ENCODE data around the gene NT5E.
"Not testable (repeated sequence)": the region's sequence is repeated elsewhere in the genome, so short reads cannot be mapped to it uniquely, and the experiment has no call there.

NT5E gene

DNA sequence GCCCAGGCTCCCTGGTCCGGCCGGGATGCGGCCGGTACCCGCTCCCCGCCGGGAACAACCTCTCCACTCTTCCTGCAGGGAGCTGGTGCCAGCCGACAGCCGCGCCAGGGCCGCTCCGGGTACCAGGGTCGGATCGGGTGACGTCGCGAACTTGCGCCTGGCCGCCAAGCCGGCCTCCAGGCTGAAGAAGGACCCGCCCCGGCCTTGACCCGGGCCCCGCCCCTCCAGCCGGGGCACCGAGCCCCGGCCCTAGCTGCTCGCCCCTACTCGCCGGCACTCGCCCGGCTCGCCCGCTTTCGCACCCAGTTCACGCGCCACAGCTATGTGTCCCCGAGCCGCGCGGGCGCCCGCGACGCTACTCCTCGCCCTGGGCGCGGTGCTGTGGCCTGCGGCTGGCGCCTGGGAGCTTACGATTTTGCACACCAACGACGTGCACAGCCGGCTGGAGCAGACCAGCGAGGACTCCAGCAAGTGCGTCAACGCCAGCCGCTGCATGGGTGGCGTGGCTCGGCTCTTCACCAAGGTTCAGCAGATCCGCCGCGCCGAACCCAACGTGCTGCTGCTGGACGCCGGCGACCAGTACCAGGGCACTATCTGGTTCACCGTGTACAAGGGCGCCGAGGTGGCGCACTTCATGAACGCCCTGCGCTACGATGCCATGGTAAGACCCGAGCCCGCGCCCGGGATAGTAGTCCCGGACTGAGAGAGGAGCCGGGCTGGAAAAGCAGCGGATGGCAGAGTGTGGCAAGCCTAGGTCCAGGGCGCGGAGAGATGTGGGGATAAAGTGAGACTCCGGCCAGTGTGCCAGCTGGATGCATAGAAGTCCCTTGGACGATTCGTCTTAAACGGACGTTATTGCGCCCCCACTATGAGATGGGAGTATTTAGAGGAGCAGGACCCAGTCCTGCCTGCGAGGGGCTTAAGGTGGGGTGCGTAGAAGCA lies at the start of gene NT5E:
NT5E (plus strand) TSS at position 266 of the 942 bp plus-strand sequence; CDS start at position 323, 57 bp downstream.
- peak; percentile 44 for DNase-seq (ENCODE audit: low spot score)

DNA sequence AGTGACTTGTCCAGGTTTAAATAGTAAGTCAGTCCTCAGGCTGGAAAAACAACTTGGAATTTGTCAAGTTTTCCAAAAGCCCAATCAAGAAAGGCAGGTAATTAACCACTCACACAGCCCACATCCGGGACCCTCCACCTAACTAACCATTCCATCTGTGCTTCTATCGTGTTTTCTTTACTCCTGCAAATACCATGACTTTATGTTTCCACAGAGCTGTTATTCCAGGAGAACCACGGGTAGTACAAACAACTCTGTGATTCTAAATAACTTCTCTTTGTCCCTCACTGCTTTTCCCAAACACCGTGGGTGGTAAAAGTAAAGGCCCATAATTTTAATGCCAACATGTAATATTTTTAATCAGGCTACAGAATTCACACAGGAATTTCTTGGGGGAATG lies 49.6 kb upstream of the NT5E start:
- no peak for DNase-seq (ENCODE audit: low spot score)

DNA sequence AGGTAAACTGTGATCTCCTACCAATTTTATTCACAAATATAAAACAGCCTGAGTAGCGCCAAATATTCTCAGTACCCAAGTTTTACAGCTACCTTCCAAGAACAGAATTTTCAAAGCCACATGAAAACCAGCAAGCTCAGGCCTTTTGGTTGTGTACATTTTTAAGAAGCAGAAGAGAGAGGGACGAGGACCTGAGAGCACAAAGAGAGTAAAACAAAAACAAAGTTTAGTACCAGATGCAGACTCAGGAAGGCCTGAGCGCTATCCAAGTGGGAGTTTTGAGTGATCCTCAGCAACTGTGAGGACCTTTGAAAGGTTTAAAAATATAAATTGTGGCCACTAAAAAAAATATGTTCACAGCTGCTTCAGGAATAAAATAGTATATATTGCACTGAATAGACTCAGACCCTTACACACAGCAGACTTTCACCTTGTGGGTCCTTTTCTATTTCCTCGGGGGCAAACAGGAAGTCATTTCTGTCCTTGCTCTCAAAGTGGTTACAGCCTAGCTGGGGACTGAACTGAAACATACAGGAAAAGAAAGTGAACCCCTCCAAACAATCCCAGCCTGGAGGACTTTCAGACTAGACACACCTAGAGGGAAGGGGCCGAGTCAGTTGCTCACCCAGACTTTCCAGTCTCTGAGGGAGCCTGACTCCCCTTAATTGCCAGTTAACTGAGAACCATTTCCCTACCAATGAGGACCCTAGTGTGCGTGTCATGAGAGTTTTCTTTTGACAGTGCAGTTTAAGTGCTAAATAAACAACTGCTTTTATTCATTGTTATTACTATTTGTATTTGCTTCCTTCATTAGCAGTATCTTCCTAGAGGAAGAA lies 48.5 kb upstream of the NT5E start:
- no peak for DNase-seq (ENCODE audit: low spot score)

DNA sequence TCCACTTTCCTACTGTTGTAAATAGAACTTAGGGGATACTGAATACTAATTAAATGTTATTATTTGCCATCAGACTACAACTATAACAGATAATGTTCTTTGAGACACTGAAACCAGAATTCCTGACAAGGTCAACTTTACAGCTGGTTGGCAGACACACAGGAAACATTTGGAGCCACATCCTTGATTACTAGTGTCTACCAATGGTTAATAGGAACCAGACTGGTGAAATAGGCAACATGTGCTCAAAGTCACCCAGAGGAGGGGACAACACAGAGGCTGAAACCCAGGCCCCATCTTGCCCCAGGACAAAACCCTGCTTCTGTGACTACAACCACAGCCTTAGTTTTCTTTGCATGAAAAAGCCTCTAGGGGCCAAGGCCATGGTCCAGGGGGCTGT lies 47.8 kb upstream of the NT5E start:
- DNase-seq (ENCODE audit: low spot score), result no peak

DNA sequence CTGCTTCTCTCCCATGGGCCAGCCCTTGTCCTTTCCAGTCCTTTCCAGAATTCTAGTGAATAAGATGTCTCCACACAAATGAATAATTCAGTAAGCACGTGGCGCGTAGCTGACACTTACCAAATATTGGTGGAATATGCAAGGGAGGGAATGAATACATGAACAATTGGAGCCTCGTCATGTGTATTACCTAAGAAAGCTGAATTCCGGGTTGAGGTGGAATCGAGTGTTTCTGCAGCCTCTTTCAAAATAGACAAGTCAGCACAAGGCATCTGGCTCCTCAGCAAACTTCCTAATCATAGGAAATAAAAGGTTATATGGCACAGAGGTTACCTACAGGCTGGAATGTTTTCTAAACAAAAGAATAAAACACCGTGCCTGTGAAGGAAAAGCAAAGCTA lies 47.0 kb upstream of the NT5E start:
- DNase-seq (ENCODE audit: low spot score), result no peak

DNA sequence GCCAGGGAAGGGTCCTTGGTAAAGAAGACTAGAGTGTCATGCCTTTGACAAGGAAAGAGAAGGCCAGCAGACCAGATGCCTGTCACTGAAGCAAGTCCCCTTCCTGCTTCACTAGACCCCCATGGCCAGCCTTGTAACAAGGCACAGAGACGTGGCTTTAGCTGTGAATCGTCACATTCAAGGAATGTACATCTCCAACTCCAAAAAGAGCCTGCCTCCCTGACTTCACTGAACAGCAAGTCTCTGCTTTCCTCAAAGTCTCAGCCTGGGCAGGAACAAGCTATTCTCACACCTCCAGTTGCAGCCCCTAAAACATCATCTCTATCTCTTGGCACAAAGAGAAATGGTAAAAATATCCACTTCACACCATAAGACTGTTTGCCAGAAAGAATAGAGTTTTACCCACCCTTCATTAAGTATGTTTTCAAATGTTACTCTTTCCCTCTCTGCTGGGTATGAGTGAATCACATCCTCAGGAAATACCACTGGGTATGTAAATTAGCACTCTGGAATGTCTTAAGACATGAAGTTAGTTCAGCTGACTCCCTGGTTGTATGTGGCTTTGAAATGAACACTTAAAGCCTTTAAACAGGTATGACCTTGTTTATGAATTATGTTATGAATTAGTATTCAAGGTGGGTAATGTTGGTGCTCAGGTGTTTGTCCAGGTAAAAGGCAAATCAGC lies 46.4 kb upstream of the NT5E start:
- DNase-seq (ENCODE audit: low spot score), result no peak

DNA sequence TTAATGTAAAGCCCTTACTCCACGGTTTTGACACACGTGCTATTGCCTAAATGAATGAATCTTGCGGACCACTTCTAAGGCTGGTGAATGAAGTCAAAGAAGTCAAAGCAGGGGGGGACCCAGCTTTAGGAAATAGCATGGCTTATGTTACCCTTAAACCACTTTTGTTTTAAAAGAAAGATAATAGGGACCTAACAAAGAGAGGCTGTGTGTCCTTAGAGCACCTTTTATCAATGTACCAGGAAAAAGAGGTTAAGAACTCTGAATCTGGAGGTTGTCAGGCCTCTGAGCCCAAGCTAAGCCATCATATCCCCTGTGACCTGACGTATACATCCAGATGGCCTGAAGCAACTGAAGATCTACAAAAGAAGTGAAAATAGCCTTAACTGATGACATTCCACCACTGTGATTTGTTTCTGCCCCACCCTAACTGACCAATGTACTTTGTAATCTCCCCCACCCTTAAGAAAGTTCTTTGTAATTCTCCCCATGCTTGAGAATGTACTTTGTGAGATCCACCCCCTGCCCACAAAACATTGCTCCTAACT lies 45.8 kb upstream of the NT5E start:
- not testable (repeated sequence) for DNase-seq (ENCODE audit: low spot score)

DNA sequence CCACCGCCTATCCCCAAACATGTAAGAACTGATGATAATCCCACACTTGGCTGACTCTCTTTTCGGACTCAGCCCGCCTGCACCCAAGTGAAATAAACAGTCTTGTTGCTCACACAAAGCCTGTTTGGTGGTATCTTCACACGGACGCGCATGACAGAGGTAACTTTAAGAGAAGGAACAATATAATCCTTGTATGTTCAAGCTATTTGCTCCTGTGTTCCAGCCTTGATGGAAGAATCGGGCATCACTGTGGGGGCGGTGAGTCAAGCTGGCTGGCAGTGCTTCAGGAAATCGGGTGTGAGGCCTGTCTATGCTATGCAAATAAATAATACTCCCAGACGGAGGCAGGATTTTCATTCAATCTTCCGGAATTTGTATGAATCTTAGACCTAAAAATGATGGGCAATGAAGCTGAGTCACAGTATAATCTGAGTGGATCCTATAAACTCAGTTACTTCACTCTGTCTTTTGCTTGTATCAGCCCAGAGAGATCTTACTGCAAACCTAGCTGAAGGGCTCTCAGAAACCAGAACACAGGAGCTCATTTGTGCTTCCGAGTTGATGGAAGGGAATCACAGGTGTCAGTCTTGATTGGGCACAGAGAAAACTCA lies 45.2 kb upstream of the NT5E start:
- DNase-seq (ENCODE audit: low spot score), result no peak

DNA sequence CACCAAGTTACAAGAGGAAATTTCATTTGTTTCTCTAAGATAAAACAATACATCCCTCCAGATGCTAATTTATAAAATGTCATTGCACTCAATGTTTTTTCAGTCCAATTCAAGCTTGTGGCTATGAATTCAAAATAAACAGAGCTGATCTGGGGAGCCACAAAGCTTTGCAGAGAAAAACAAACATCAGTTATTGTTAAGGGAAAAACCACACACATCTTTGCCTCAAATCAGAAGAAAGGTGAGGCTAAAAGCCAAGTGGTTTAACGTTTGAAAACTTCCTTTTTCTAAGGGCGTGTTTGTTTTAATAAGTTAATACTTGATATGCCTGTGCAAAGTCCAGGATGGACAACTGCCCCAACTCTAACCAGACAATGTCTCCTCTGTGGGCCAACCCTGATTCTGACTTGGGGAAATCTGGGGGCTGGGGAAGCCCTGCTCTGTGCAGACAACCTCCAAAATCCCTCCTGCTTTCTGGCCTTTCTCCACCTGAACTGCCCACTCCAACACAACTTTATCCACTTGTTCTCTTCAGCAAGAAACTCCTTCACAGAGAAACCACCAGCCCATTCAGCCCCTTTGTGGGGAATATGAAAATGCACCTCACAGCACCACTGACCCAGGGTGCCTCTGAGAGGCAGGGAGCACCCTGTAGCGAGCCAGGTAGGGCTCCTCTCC lies 44.6 kb upstream of the NT5E start:
- no peak for DNase-seq (ENCODE audit: low spot score)

DNA sequence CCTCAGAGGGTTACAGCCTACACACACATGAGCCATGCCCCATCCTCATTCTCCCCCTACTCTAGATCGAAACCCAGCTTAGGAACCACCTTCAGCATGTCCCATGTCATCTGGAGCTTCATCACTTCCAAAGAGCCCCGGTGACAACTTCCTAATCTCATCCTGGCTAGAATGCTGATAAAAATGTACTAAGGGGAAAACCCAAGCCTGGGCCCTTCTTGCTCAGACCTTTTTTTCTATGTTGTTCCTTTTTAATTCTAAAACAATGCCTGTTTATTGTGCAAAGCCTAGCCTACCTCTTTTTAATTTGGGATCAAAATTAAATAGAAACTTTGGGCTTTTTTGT lies 44.1 kb upstream of the NT5E start:
- DNase-seq (ENCODE audit: low spot score), result no peak

DNA sequence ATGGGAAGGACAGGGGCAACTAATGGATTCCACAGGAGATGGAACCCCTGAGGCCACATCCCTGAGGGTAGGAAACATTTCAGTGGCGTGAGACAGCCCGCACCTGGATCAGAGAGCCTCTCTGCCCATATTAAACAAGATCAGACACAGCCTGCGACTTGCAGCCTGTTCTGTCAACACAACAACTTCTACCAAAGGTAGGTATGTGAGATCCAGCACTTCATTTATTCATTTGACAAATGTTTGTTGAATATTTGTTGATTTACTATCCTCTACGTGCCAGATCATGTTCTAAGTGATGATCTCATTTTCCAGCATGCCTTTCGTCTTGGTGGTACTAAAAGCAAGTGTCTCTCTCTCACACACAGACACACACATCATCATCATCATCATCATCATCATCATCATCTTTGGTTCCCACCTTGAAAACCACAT lies 43.2 kb upstream of the NT5E start:
- no peak for DNase-seq (ENCODE audit: low spot score)

DNA sequence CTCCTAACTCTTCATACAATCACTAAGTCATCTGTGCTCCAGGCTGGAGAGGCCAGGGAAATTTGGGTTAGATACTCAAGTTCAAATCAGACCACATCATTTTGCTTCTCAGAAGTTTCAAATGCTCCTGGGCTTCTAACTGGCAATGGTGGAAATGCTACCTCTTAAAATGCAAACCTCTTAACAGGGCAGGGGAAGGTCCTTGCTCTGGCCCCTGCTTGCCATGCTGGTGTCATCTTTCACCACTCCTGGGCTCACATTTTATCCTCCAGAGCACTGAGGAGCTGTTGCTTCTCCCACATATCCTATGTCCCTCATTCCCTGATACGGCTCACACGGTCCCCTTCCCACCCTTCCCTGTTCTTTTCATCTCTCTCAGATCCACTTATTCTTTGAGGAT lies 41.8 kb upstream of the NT5E start:
- no peak for DNase-seq (ENCODE audit: low spot score)

DNA sequence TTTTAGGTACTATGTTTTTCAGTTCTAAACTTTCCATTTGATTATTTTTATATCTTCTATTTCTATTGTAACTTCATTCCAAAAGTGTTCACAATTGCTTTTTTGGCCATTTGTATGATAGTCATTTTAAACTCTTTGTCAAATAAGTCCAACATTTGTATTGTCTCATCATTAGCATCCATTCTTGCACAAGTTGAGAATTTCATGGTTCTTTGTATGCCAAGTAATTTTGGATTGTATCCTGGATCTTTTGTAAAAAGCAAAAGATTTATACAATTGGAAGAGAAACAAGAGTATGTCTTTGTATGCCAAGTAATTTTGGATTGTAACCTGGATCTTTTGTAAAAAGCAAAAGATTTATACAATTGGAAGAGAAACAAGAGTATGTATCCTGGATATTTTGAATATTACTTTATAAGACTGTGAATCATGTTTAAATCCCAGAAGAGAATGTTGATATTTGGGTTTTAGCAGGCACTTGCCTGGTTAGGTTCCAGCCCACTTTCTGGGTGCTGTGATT lies 36.9 kb upstream of the NT5E start:
- no peak for DNase-seq (ENCODE audit: low spot score)

DNA sequence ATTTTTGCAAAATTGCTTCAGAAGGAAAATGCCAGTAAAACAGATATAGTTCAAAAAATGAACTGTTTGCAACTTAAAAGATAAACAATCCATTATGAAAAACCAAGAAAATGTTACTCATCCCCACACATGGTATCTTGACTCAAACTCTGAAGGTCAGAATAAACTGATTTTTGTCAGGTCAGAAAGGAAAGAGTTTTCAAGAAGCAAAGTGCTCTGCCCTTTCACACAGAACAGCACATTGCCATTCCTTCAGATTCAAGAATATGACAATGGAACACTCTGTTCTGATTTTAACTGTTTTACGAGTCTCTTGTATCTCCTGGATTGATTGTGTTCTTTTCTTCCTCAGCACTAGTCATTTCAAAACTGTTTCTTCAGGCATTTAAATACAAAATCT lies 33.8 kb upstream of the NT5E start:
- DNase-seq (ENCODE audit: low spot score), result no peak

DNA sequence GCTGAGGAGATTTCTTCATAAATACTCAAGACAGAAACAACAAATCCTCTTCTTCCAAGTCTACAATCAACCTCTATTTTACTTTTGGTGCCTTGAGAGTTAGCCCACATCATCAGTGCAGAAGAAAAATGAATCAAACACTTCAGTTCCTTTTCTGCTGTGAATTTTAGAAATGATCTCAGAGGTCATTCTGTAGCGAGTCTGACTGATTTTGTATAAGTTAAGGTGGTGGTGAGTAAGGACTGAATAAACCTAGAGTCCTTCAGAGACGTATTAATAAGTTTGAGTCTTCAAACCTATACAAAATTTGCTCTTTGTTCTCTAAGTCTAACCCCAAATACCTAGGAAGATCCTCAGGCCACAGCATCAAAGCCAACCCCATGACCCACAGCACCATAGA lies 33.1 kb upstream of the NT5E start:
- no peak for DNase-seq (ENCODE audit: low spot score)

DNA sequence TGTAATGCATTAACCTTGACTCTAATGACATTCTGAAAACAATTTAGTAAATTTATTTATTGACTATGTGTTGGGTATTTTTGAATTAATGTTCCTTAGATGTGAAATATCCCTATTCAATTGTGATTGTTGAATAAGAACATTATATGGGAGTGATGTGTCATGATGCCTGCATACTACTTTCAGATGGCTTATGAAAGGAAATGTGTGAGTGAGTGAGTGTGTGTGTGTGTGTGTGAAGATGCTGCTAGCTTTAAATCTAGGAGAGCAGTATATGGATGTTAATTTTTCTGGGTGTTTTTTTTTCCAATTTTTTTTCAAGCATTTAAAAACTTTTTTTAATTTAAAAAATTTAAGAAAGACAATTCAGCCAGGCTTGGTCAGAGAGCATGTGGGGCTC lies 32.5 kb upstream of the NT5E start:
- DNase-seq (ENCODE audit: low spot score), result no peak

DNA sequence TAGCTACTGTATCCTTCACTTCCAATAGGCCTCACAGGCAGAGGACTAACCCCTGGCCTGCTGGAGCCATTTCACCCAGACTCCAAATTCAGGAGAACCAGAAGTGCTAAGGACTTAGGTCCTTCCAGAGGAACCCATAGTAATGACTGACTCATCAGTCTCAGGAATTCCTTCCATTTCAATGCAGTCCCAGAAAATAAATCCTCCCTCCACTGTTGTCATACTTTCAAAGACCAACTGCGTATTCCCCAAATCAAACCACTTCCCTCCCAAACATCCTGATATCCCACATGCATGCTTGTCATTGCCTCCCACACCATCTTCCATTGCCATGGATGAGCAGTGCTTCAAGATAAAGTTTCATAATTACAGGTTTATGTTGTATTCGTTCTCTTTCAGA lies 31.8 kb upstream of the NT5E start:
- no peak for DNase-seq (ENCODE audit: low spot score)

DNA sequence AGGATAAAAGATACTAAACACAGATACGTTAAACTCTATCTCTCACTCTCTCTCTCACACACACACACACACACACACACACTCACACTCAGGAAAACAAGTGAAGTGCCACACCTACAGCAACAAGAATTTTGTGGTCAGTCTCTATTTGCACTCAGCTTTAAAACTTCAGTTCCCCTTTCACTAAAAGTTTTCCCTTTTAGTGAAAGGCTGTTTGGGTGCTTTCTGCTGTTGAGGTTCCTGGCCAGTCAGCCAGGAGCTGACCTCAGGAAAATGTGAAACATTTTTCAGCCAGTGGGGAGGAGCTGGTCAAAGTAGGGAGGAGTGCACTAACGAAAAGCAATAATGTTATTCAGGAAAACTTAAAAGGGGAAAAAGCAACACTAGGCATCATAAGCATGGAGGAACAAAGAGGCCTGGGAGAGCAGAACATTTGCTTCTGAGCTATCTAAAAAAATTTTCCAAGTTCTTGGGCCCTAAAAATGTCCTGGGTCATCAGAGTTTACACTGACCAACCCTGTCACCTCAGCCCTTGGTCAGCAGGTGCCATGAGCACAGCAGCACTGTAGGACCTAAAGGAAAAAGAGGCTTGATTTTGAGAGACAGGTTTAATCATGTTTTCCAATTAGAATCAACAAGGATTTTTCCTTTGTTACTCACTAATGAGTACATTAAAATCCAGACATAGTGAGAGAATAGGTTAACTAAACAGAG lies 30.7 kb upstream of the NT5E start:
- DNase-seq (ENCODE audit: low spot score), result no peak

DNA sequence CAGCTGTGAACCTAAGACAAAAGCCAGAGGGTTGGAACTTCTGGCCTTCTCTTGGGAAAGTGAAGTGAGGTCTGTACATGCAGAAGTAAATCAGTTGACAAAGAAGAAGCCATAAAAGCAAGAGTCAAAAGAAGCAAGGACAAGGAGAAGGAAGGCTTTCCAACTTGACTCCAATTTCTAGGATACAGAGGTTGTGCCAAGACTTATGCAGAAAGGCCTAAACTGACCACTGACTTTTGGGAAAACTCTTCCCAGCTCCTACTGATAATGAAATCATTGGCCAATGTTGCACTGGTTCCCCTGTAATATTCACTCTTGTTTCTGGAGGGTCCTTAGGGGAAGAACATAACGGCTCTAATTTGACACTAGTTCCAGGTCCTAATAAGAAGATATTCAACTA lies 29.3 kb upstream of the NT5E start:
- no peak for DNase-seq (ENCODE audit: low spot score)

DNA sequence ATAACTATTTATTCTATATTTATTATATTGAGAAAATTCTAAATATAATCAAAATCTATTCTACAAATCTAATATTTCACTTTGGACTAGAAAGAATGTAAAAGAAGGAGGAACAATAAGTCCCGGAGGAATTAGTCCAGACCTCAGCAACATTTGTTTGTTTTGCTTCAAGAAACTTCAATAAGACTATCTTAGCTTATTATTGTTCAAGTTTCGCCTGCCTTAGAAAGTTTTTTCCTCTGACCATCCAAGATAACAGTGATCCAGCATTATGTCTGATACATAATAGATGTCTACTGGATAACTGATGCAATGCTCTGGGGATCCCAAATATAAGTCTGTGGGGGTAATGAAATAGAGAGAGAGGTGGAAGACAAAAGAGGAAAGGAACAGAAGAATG lies 28.7 kb upstream of the NT5E start:
- DNase-seq (ENCODE audit: low spot score), result no peak
